DOHH2 (cell line): Measurements from ENCODE around the gene KRTAP10-2.

Source experiments
- H3F3A ChIP-seq: fragments of 200-600 bp; sonication (generic), shearing (Covaris generic); 2 replicates; pipeline ENCODE4 v1.6.0; 2016; ENCODE audit warnings: antibody characterized with exemption, mild to moderate bottlenecking; ENCODE audit not compliant: control insufficient read depth, insufficient read depth
- H3K27ac ChIP-seq: fragments of 200-600 bp; sonication (generic); 2 replicates; pipeline ENCODE4 v1.5.1; 2014; ENCODE audit warnings: low read depth, mild to moderate bottlenecking, low read length, moderate library complexity
- H3K27me3 ChIP-seq: fragments of 200-600 bp; sonication (generic); 2 replicates; pipeline ENCODE4 v1.6.1; 2014; ENCODE audit warnings: mild to moderate bottlenecking, low read length, mixed read lengths; ENCODE audit not compliant: control insufficient read depth
- H3K36me3 ChIP-seq: fragments of 200-600 bp; sonication (generic); 2 replicates; pipeline ENCODE4 v1.6.1; 2014; ENCODE audit warnings: mild to moderate bottlenecking, low read length, moderate library complexity, mixed read lengths; ENCODE audit not compliant: control insufficient read depth
- H3K4me1 ChIP-seq: fragments of 200-600 bp; sonication (generic); 2 replicates; pipeline ENCODE4 v1.6.1; 2014; ENCODE audit warnings: mild to moderate bottlenecking, low read length, mixed read lengths; ENCODE audit not compliant: control insufficient read depth
- H3K4me2 ChIP-seq: fragments of 200-600 bp; sonication (generic); 2 replicates; pipeline ENCODE4 v1.6.0; 2014; ENCODE audit warnings: mild to moderate bottlenecking, low read length, moderate library complexity
- H3K4me3 ChIP-seq: fragments of 200-600 bp; sonication (generic); 2 replicates; pipeline ENCODE4 v1.5.1; 2014; ENCODE audit warnings: mild to moderate bottlenecking, low read length, mixed read lengths
- H3K79me2 ChIP-seq: fragments of 200-600 bp; sonication (generic); 2 replicates; pipeline ENCODE4 v1.6.1; 2014; ENCODE audit warnings: mild to moderate bottlenecking, low read length, mixed read lengths; ENCODE audit not compliant: control insufficient read depth
- H3K9me2 ChIP-seq: fragments of 200-600 bp; sonication (generic); replicated peaks from 2 replicates; pipeline ENCODE4 v1.6.1; 2014; ENCODE audit warnings: mild to moderate bottlenecking, low read length, mixed read lengths; ENCODE audit not compliant: control insufficient read depth
- H3K9me3 ChIP-seq: fragments of 200-600 bp; sonication (generic); 2 replicates; pipeline ENCODE4 v1.6.1; 2014; ENCODE audit warnings: antibody characterized with exemption, low read length, mixed read lengths; ENCODE audit not compliant: control insufficient read depth, insufficient read depth
- H4K20me1 ChIP-seq: fragments of 200-600 bp; sonication (generic); 2 replicates; pipeline ENCODE4 v1.6.0; 2014; ENCODE audit warnings: low read depth, mild to moderate bottlenecking, antibody characterized with exemption, low read length, moderate library complexity; ENCODE audit not compliant: control insufficient read depth, insufficient read depth
- EZH2phosphoT487 ChIP-seq: fragments of 200-600 bp; sonication (generic); IDR thresholded peaks from 2 replicates; pipeline ENCODE4 v1.6.1; 2017; ENCODE audit warnings: borderline replicate concordance, mild to moderate bottlenecking, antibody characterized with exemption, low read length, moderate library complexity, mixed read lengths
- TF ChIP-seq, protein P1 (sequence below): fragments of 200-600 bp; sonication (generic); IDR thresholded peaks from one replicate; pipeline ENCODE4 v1.5.1; 2014; ENCODE audit warnings: antibody characterized with exemption, mild to moderate bottlenecking, low read depth, low read length; ENCODE audit not compliant: poor library complexity, severe bottlenecking

The KRTAP10-2 gene

DNA sequence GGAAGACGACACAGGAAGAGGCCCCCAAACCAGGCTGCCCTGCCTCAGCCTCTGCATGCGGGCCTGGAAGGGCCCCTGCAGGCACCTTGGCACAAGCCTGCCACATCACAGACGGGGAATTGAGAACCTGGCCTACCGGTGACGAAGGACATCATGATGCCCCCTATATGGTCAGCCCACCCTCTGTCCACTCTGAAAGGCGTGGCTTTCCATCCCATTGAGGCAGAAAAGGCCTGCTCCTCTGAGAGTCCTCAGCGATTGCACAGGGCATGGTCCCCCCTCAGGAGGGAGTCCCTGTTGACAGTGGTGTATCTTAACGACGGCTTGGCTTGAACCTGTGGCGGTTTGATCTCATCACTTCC lies 22.7 kb downstream of the KRTAP10-2 start:
- Histone ChIP-seq H3K27ac (no peak overlapping the region), H4K20me1 (no peaks in the 10 kb centered on the region), H3F3A (no peaks in the 10 kb centered on the region), H3K4me2 (no peak overlapping the region), H3K79me2 (no peaks in the 10 kb centered on the region), H3K4me3 (no peak overlapping the region), H3K9me2 (no peaks in the 10 kb centered on the region), H3K36me3 (no peaks in the 10 kb centered on the region), H3K9me3 (peaks cover 14% of the 10 kb centered on the region; the same call in 1 of the 2 replicates), H3K27me3 (no peaks in the 10 kb centered on the region), H3K4me1 (no peaks in the 10 kb centered on the region)
- no peak for TF ChIP-seq EZH2phosphoT487
- TF ChIP-seq, protein P1, sequence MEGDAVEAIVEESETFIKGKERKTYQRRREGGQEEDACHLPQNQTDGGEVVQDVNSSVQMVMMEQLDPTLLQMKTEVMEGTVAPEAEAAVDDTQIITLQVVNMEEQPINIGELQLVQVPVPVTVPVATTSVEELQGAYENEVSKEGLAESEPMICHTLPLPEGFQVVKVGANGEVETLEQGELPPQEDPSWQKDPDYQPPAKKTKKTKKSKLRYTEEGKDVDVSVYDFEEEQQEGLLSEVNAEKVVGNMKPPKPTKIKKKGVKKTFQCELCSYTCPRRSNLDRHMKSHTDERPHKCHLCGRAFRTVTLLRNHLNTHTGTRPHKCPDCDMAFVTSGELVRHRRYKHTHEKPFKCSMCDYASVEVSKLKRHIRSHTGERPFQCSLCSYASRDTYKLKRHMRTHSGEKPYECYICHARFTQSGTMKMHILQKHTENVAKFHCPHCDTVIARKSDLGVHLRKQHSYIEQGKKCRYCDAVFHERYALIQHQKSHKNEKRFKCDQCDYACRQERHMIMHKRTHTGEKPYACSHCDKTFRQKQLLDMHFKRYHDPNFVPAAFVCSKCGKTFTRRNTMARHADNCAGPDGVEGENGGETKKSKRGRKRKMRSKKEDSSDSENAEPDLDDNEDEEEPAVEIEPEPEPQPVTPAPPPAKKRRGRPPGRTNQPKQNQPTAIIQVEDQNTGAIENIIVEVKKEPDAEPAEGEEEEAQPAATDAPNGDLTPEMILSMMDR, result no peak

DNA sequence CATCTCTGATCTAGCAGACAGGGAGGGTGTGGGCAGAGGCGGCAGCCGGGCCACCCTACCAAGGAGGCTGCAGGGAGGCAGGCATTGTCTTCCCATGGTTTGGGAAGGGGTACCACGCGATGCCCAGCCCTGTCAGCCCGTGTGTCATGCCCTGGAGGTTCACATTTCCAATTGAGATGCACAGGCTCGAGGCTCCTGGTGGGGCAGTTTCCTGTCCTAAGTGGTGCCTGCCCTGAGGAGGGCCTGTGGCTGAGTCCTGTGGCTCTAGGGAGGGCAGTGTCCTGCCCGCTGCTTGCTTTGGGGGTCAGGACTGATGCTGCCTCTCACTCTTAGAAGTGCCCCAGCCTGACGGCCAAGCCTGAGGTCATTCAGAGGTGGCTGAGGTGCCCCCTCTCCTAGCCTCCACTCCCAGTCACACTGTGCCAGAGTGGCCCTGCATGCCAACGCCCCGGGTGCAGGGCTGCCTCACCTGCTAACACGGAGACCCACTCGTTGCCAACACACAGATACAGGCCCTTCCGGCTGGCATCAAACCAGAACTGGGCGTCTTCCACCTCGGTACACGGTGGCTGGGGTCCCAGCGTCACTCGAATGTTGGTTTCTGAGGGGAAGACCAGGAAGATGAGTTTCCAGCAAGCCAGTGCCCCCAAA lies 23.2 kb downstream of the KRTAP10-2 start:
- H3K36me3 ChIP-seq, result no peaks in the 10 kb centered on the region
- H3K27me3 ChIP-seq, result no peaks in the 10 kb centered on the region
- no peaks in the 10 kb centered on the region for H3K9me2 ChIP-seq
- no peak overlapping the region for H3K4me3 ChIP-seq
- H3K4me2 ChIP-seq, result no peak overlapping the region
- no peaks in the 10 kb centered on the region for H3K4me1 ChIP-seq
- no peaks in the 10 kb centered on the region for H4K20me1 ChIP-seq
- TF ChIP-seq, protein P1, result no peak
- TF ChIP-seq EZH2phosphoT487, result no peak
- H3K9me3 ChIP-seq, result peaks cover 19% of the 10 kb centered on the region; the same call in 1 of the 2 replicates
- H3F3A ChIP-seq, result no peaks in the 10 kb centered on the region
- H3K27ac ChIP-seq, result no peak overlapping the region
- no peaks in the 10 kb centered on the region for H3K79me2 ChIP-seq

DNA sequence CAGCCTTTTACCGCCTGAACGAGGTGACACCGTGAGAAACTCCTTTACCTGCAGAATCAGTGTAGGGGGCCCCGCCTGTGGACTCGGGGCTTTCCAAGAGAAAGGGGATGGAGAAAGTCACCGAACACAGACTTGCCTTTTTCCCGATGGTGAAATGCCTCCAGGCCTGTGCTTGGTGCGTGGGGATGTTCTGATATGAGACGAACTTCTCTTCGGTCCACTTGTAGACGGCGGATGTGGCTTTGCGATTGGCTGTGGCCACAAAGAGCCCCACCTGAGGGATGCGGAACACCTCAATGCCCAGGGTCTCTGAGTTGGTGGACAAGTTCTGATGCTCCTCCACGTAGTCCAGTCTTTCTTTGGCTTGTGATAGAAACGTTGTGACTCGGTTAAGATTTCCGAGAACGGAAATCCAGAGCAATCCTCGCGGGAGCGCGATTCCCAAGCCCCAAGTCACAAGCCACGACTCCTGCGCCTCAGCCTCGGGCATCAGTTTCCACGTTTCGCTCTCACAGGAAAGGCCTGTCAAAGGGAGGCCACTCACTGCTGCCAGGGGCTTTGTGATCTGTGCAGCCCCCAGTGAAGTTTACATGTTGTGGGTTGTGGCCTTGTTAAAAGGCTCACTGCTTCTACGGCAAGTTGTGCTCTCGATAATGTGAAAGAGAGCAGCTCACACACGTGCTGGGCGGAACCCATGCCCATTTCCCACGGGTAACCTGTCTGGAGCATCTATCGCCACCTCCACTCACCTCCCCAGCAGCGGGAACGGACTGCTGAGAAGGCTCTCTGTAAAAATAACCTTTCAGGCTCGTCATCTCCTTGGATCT lies 23.9 kb downstream of the KRTAP10-2 start:
- no peaks in the 10 kb centered on the region for H3K27me3 ChIP-seq
- no peaks in the 10 kb centered on the region for H4K20me1 ChIP-seq
- H3K4me1 ChIP-seq, result no peaks in the 10 kb centered on the region

More for the DNA sequence above, 23.9 kb downstream of the KRTAP10-2 start:
- peaks cover 24% of the 10 kb centered on the region; the same call in 1 of the 2 replicates for H3K9me3 ChIP-seq
- H3K4me2 ChIP-seq, result no peak overlapping the region
- no peak overlapping the region for H3K4me3 ChIP-seq
- no peaks in the 10 kb centered on the region for H3K36me3 ChIP-seq
- no peaks in the 10 kb centered on the region for H3F3A ChIP-seq
- H3K79me2 ChIP-seq, result no peaks in the 10 kb centered on the region
- no peaks in the 10 kb centered on the region for H3K9me2 ChIP-seq
- no peak overlapping the region for H3K27ac ChIP-seq
- TF ChIP-seq EZH2phosphoT487, result no peak
